Measurements from ENCODE around the gene EIF2AK3.
"Not testable (repeated sequence)": the region's sequence is repeated elsewhere in the genome, so short reads cannot be mapped to it uniquely, and the experiment has no call there.

The EIF2AK3 gene

DNA sequence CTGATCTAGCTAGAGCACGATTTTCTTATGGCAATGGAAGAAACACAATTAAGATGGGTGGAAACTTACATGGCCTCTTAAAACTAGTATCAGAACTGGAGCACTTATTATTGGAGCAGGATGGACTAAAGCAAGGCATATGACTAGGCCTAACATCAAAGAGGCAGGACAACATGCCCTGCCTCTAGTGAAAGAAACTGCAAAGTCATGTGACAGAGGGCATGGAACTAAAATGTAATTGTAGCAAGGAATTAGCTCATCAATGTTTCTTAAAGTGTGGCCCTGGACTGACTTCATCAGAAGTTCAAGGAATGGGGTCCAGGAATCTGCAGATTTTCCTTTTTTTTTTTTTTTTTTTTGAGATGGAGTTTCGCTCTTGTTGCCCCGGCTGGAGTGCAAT lies 5.3 kb upstream of the EIF2AK3 start:
- DNase-seq, result no peak

DNA sequence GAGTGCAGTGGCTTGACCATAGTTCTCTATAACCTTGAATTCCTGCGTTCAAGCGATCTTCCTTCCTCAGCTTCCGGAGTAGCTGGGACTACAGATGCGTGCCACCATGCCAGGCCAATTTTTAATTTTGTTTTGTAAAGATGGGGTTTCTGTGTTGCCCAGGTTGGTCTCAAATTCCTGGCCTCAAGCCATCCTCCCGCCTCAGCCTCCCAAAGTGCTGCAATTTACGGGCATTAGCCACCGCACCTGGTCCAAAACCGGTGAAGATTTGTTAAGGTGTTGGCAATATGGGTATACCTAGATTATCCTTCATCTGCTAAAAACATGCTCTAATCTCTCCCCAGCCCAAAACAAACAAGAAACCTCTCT lies 1.3 kb upstream of the EIF2AK3 start:
- no peak for DNase-seq

DNA sequence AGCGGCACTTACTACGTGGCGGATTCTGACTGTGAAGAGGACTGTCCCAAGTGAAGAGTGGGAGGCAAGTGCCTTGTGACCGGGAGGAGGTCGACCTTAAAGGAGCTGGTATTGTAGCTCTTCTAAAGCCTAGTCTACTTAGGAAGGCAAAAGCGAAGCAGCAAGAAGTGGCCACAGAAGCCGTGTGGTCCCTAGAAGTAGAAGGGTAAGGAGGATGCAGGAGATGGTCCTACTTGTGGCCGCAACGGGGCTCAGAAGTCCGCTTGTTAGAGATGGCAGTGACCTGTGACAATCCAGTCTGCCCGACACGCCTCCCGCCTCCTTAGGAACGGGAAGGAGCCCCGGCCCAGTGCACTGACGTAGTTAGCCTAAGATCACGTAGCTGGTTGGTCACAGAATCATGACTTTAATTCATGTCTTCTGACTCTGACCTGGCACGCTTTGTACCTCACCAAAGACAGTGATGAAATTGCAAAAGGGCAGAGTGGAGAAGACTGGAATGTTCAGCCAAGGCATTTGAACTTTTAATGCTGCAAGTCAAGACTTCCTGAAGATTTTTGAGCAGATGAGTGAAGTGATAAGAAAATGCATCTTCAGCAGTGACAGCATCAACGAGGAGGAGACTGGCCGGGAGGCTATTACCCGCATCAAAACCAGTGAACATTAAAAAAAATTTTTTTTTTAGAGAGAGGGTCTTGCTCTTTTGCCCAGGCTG lies 749 bp upstream of the EIF2AK3 start:
- DNase-seq, result peak; percentile 64 to 71

DNA sequence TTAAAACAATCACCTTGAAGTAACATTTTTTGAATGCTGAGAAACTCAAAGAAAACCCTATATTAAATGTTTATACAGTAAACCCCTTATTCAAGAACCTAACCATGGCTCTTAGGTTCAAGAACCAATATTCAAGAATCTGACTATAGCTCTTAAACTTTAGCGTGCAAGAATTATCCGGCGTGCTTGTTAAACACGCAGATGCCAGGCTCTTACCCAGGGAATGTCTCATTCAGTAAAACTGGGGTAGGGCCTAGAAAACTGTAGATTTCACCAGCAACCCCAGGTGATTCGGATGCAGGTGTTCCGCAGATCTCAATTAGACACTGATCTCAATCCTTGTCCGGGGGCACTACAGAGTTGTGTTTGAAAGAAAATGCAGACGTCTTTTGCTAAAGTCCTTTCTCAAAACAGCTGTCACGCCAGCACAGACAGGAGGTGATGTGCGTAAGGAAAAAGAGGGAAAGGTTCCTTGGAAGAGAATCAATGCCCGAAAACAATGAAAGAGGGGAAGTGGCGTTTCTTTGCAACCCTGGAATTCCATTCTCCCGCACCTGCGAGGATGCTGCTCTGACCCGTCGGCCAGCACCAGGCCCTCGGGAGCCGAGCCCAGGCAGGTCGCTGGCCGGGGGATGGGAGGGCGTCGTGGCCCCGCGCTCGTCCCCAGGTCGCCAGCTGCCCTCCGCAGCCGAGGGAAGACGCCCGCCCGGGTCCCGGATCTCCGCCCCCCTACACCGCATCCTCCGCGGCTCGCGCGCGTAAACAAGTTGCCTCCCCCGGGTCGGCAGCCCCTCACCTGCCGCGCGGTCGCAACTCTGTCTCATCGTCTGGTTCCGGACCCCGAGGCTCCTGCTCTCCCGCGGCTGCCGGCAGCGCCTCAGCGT lies 851 bp downstream of the EIF2AK3 start:
- peak; percentile 37 to 44 for DNase-seq

DNA sequence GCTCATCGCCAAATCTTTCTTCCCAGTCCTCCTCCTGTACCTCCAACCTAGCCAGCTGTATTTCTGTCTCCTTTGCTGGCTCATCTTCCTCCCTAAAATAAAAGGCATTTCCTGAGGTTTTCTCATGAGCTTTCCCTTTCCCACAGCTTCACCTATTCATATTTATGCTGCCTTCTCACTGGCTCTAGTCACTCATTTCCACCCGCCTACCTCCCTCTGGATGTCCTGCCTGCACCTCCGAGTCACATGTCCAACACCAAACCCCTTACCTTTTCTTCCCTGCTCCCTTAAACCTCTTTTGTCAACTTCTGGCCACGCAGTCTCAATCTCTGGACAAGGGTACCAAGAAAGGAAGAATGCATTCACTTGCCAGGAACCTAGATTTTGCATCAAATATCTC lies 2.8 kb downstream of the EIF2AK3 start:
- DNase-seq, result no peak

DNA sequence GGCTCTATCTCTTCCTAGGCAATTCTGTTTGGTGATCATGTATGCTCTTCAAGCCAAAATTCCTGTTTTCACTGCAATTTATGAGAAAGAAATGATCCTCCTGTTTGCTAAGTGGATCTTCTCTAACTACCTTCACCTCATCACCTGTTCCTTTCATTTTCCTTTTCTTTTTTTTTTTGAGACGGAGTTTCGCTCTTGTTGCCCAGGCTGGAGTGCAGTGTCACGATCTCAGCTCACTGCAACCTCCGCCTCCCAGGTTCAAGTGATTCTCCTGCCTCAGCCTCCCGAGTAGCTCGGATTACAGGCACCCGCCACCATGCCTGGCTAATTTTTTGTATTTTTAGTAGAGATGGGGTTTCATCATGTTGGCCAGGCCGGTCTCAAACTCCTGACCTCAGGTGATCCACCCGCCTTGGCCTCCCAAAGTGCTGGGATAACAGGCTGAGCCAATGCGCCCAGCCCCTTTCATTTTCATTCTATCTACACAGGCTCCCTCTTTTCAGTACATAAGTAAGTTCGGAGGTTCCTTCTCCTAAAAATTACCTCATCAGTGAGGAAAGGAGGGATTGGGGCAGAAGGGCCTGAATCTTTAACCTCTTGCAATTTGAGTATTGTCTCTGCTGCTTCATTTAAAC lies 3.3 kb downstream of the EIF2AK3 start:
- DNase-seq, result not testable (repeated sequence)

DNA sequence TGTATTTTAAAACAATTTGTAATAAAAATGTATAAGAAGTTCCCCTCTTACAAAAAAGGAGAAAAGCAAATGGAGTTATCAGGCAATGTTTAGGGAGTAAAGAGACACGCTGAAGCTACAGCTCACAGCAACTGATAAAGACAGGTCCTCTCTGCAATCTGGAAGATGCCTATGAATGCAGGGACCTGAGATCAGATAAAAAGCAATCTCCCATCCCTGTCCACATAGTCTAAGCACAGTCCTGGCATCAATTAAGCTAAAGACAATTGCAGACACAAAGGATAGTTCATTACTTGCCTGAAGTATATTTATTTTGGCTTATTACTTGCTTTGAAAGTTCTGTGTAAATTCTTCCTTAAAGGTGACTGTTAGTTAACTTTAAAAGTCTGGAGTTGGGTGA lies 5.0 kb downstream of the EIF2AK3 start:
- DNase-seq, result no peak

DNA sequence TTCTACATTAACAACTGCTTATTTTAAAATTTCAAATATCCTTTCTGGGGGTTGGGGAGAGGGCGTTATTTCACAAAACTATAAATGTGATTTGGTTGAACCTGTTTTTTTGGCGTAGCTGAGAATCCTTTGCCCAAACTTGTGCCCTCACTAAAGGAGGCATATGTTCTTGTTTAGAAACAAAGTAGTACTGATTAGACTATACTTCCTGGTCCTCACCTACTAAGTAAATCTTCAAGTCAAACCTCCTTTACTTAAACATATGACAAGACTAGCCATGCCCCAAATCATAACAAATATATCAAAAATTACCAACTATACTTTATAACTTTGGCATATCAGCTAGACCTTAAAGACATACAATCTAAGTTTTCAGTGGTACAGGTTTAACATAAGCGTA lies 5.8 kb downstream of the EIF2AK3 start:
- no peak for DNase-seq

DNA sequence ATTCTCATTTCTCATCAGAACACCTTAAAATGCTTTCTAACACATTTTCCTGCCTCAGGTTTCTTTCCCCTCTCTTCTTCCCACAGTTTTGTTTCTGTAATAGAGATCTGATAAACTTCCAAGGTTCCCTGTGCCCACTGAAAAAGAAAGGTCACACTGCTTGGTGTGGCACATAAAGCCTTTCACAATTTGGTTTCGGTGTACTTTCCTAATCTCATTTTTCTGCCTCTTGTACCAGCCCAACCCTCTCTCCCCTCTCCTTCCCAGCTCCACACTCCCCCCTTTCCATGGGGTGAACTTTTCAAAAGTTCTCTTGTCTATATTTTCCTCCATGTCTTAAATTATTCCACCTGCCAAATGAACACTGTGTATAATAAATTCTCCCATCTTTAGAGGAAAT lies 7.2 kb downstream of the EIF2AK3 start:
- no peak for DNase-seq

DNA sequence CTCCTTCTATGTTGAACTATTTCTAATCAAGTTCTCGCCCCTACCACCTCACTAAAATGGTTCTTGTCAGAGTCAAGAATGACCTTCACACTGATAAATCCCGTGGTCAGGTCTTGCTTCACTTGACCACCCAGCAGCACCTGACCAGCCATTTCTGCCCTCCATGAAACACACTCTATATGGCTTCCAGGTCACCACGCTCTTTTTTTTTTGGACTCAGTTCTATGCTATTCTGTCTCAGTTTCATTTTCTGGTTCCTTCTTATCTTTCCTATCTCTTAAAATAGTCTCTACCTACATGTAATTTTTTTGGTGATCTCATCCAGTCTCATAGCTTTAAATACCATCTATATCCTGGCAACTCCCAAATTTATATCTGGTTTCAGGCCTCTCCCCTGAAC lies 11.4 kb downstream of the EIF2AK3 start:
- no peak for DNase-seq

DNA sequence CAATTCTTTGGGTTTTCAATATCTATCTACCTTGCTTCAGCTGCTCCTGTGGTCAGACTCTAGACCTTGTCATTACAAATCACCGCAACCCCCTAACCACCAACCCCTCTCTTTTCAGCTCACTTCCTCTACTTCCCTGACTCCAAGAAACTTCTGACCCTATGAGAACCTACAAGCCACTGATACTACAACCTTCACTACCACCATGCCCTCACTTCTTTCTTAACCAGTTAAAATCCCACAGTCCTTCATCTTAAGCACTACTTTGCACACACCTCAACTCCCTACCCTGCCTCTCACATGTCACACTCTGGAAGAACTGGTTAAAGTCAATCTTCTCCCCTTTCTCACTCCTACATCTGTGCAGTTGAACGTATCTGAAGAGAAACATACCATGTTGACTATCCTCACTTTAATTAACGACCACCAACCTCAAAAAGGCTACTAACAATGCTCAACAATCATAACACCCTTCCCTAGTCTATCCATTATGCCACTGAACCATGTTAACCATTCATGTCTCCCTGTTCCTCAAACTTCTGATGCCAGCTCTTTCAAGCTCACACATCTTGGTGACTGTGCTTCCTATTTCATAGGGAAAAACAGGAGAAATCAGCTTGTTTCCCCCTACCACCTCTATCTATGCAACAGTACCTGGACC lies 12.6 kb downstream of the EIF2AK3 start:
- no peak for DNase-seq

DNA sequence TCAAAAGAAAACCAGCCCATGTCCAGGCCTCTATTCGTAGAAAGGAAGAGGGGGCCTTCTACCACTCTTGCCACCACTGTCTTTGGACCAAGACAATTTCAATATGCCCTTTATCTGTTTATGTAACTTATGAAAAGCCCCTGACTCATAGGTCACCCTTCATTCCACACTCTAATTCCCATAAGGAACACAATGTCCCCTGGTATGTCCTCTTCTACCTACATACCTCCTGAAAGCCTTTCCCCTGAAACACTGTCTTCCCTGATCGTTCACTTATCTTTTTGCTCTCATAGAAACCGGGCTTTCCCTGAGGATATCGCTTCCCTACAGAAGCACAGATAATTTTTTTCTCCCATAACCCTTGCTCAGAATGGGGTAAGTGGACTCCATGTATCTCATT lies 13.3 kb downstream of the EIF2AK3 start:
- DNase-seq, result no peak

DNA sequence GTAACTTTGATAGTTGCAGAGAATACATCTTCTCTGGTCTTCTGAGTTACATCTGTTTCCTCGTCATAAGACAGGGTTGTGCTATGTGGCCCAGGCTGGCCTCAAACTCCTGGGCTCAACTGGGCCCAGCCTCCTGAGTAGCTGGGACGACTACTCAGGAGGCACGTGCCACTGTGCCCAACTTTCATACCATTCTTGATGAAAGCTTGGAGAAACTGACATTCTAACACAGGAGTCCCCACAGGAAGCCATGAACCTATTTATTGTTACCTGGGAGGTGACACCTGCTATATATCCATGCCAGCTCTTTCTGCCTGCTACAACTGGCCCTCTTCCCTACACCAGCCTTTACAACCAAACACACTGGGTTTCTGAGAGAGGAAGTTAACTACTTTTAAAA lies 19.1 kb downstream of the EIF2AK3 start:
- DNase-seq, result no peak

DNA sequence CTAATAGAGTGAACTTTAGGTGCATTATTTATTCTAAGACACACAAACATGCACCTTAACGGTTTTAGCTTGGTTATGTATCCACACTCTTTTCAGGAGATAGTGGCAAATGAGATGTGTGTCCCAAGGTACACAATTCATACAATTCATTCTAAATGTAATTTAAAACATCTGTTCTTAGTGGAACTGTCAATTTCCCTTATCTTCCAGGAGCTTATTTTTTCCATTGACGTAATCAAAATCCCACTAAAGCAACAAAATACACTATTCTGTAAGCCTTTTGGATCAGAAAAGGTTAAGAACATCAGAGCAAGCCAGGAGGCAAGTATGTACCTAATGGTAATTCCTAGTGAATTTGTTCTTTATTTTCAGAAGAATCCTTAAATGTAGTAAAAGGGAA lies 19.8 kb downstream of the EIF2AK3 start:
- no peak for DNase-seq

DNA sequence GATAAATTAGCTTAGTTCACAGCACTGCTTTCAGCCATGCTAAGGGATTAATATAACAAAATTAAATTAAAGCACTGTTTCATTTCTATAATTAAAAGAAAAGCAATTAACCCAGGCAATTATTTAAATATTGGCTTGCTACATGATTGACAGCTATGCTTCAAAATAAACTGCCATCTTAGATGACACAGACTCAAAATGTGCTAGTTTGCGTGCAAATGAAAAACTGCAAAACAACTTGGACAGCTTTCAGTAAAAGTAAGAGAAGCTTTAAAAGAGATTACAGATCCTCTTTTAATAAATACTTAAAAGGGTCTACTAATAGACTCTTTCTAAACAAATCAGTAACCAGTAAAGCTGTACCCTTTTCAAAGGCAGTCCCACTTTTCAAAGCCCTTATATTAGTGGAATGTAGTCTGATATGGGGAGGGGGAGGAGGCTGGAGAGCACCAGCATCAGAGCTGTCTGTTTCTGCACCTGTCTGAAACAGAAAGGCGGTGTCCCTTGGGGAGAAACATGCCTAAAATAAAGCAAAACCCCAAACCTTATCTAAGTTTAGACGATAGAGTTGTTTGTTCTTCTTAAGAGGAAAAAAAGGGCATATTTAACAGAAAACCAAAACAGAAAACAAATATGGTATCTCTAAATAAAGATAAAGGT lies 20.8 kb downstream of the EIF2AK3 start:
- no peak for DNase-seq

DNA sequence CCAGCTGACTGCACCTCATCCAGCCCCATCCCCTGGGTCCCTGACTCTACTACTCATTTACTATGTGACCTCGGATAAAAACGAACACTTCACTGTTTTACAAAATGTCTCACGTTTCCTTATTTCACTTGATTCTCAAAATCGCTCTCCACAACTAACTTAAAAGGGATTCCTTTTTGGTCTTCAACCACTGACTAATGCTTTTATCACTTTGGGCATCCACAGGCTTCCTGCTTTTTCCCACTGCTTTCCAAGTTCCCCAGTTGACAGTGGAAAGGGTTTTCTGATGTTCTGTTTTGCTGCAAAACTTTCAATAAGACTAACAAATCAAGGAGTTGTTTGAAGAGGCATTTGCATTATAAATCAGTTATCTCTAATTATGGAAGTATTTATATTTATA lies 24.1 kb downstream of the EIF2AK3 start:
- no peak for DNase-seq

DNA sequence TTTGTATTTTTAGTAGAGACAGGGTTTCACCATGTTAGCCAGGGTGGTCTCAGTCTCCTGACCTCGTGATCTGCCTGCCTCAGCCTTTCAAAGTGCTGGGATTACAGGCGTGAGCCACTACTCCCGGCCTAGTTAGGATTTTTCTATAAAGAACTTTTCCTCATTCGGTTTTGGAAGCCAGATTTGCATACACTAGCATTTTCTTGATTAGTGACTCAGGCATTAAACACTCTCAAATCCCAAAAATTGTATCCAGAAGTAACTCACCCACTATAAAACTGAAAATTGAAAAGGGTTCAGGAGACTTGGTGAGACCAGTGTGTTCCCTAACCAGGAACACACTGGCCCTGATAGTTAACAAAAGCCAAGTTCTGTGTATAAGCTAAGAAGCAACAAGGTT lies 25.2 kb downstream of the EIF2AK3 start:
- DNase-seq, result no peak

DNA sequence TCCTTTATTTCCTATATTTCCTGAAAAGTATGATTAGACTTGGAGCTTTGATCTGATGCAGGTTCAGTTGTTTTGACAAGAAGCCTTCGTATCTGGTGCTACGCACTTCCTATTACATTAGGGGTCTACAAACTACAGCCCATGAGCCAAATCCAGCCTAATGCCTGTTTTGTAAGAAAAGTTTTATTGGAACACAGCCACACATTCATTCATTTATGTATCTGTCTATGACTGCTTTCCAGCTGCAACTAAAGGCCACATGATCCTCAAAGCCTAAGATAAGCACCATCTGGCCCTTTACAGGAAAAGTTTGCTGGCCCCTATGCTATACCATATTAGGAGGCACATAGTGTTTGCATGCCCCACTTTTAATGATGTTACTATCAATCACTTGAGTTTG lies 26.0 kb downstream of the EIF2AK3 start:
- no peak for DNase-seq

DNA sequence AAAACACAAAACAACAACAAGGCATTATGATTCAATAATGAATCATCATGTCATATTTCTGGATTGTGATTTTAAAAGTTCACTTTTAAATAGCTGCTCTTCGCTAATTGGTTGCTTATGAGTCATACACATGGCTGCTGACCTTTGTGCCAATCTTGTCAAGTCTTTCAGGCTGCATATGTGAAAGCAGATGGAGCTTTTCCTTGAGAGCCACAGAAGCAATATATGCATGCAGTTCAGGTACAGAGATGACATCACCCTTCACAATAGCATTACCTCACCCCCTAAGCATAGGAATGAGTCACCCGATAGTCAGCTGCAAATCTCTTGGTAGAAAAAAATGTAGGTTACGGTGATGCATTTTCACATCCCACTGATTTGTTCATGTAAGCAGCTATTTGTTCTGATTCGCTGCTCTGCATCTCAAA lies 27.2 kb downstream of the EIF2AK3 start:
- DNase-seq, result peak; percentile 45 to 53

DNA sequence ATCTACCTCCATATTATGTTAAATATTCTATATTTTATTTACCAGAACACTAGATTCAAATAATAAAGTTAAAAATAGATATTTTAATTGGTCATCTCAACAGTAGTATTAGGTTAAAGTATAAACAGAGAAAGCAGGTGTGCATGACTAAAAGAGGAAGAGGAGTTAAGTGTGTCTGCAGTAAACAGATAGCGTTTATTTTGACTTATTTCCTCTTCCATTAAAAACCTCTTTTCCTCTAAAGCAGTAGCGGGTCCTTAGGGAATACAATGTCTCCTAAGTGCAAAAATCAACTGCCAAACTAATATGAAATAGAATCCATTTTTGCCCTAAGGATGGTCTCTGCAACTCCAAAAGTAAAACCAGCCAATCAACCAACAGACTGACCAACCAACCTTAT lies 27.7 kb downstream of the EIF2AK3 start:
- no peak for DNase-seq

DNA sequence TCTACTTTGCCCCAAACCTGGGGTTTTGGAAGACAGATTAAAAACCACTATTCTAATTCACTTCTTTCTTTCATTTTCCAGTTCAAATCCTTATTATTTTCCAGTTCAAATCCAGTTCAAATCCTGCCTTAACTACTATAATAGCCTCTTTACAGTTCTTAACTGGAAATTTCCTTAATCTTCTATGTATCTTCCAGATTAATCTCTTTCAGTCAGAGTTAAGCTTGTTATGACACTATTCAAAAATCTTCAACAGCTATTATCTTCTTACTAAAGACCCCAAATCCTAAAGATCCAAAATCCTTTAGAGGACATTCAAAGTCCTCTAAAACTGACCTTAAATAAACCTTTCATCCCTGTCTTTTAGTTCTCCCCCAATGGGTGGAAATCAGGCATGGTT lies 30.1 kb downstream of the EIF2AK3 start:
- no peak for DNase-seq

DNA sequence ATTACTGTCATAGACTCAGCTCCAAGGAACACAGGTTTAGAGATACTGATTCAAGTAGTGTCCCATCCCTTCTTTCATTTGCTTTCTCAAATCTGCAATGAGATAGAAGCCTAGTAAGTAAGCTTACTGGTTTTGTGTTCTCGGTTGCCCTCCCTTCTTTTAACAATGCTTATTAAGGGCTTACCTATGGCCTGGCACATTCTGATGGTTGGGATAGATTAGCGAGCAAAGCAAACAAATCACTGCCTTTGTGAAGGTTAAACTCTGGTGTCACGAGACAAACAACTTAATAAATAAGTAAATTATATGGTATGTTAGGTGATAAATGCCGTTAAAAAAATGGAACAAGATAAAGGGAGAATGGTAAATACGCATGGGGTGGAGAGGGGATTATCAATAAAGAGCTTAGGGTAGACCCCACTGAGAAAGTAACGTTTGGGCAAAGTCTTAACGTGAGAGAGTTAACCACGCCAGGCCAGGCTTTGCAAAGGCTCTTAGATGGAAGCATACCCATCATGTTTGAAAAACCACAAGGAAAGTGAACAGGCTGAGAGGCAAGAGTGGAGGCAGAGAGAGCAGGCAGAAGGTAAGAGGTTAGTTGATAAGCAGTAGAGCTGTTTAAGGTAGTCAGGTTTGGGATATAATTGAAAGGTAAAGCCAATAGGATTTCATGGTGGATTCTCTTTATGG lies 31.0 kb downstream of the EIF2AK3 start:
- no peak for DNase-seq

Measured in activated CD4-positive, alpha-beta T cell treated with anti-CD3 and anti-CD28 coated beads for 4 hours (primary cell).